HepG2 (cell line): Measurements from ENCODE around the gene CCND1. TPM values are rescaled to one million over a fixed set of nuclear protein-coding genes. Genes with fewer than 3 reads are reported as not detected.

Experiments
- ATAC-seq: fragments of 200-7000 bp; cut with Tn5 transposase; 3 replicates; pipeline ENCODE4 v1.9.1; 2020; ENCODE audit warnings: mild to moderate bottlenecking, moderate library complexity
- BruUV-seq: library from RNA; stranded (reverse); fragments of 400-500 nt; replicated peaks from 2 replicates; lab custom pipeline; 2021; lab: Mats Ljungman, UMichigan
- CTCF ChIA-PET: fragments of 300-600 bp; formaldehyde crosslinking; extraction: SDS; loops from one replicate; lab custom pipeline; 2021; ENCODE audit warnings: low total read pairs, inconsistent platforms, low intra/inter-chr PET ratio; lab: Yijun Ruan, JAX
- POLR2A ChIA-PET: fragments of 350-600 bp; sonication (Branson Sonifier 250); formaldehyde crosslinking; loops from one replicate; lab custom pipeline; 2020; ENCODE audit warnings: antibody characterized with exemption, inconsistent platforms; lab: Yijun Ruan, JAX
- DNase-seq: peaks from one replicate; pipeline ENCODE4 v3.0.0-alpha.2; 2015; ENCODE audit warnings: low spot score
- FAIRE-seq: peaks from 3 replicates; lab custom pipeline; 2011; peaks lifted over from hg19 to GRCh38; lab: Jason Lieb, UNC
- H2AFZ ChIP-seq: one replicate; pipeline ENCODE4 v1.6.1; 2011; ENCODE audit warnings: low read length, inconsistent platforms
- H3K27ac ChIP-seq: fragments of 300-600 bp; 3 replicates; pipeline ENCODE4 v1.8.0; 2011; ENCODE audit warnings: mixed run types, mild to moderate bottlenecking, mixed read lengths, low read length, inconsistent platforms; ENCODE audit not compliant: insufficient read depth; ENCODE audit errors: extremely low read length
- H3K27me3 ChIP-seq, 2 experiments: fragments of 200-600 bp in 1 of 2; 2 replicates in 1 of 2; 3 replicates in 1 of 2; pipeline versions ENCODE4 v1.6.0 to v1.8.0; 2011; ENCODE audit warnings: low read length in 2 of 2, mild to moderate bottlenecking in 2 of 2, moderate library complexity in 2 of 2, inconsistent platforms in 1 of 2; ENCODE audit not compliant: insufficient read depth in 2 of 2, control insufficient read depth in 1 of 2
- H3K36me3 ChIP-seq, 2 experiments: fragments of 200-600 bp in 1 of 2; replicated peaks in 1 of 2; 2 replicates in 1 of 2; 3 replicates in 1 of 2; pipeline versions ENCODE4 v1.5.1 to v1.8.0; 2011; ENCODE audit warnings: low read length in 2 of 2, inconsistent platforms in 1 of 2; ENCODE audit not compliant: insufficient read depth in 2 of 2, control insufficient read depth in 1 of 2
- H3K4me1 ChIP-seq: 2 replicates; pipeline ENCODE4 v1.5.1; 2012; ENCODE audit warnings: low read length, inconsistent platforms; ENCODE audit not compliant: insufficient read depth
- H3K4me2 ChIP-seq: 2 replicates; pipeline ENCODE4 v1.6.0; 2011; ENCODE audit warnings: low read depth, low read length, inconsistent platforms
- H3K4me3 ChIP-seq, 3 experiments: fragments of 200-600 bp in 1 of 3; sonication (generic), shearing (Covaris generic) in 1 of 3; replicated peaks in 1 of 3; 2 replicates each; pipeline ENCODE4 v1.5.1; 2011 to 2016; ENCODE audit warnings: low read length in 3 of 3, inconsistent platforms in 2 of 3, low read depth in 2 of 3, mild to moderate bottlenecking in 2 of 3, control low read depth in 1 of 3, mixed read lengths in 1 of 3; ENCODE audit not compliant: insufficient read depth in 1 of 3
- H3K79me2 ChIP-seq: one replicate; pipeline ENCODE4 v1.6.1; 2011; ENCODE audit warnings: low read length, inconsistent platforms; ENCODE audit not compliant: insufficient read depth
- H3K9ac ChIP-seq: 2 replicates; pipeline ENCODE4 v1.6.0; 2011; ENCODE audit warnings: mild to moderate bottlenecking, low read depth, low read length, inconsistent platforms; ENCODE audit not compliant: insufficient read depth
- H3K9me3 ChIP-seq: 2 replicates; pipeline ENCODE4 v1.5.1; 2012; ENCODE audit warnings: mild to moderate bottlenecking, low read length
- H4K20me1 ChIP-seq: 2 replicates; pipeline ENCODE4 v1.6.0; 2011; ENCODE audit warnings: inconsistent platforms, mild to moderate bottlenecking, low read length, moderate library complexity; ENCODE audit not compliant: insufficient read depth
- ARHGAP35 ChIP-seq: sonication (generic); formaldehyde crosslinking; IDR thresholded peaks from 2 replicates; pipeline ENCODE4 v1.9.0; 2022; ENCODE audit warnings: mild to moderate bottlenecking, inconsistent platforms, moderate library complexity, missing genetic modification reagents, borderline replicate concordance
- ESRRA ChIP-seq: sonication (generic); formaldehyde crosslinking; IDR thresholded peaks from 2 replicates; pipeline ENCODE4 v1.5.1; 2020; ENCODE audit warnings: mild to moderate bottlenecking, low read depth, missing genetic modification reagents
- PHF21A ChIP-seq: sonication (generic); formaldehyde crosslinking; IDR thresholded peaks from 2 replicates; pipeline ENCODE4 v1.5.0; 2020; ENCODE audit warnings: mild to moderate bottlenecking, missing genetic modification reagents
- RNF2 ChIP-seq: fragments of 450-650 bp; conservative IDR thresholded peaks from 2 replicates; pipeline ENCODE4 v1.6.1; 2016; ENCODE audit warnings: low read depth
- SP4 ChIP-seq: sonication (generic); formaldehyde crosslinking; IDR thresholded peaks from 2 replicates; pipeline ENCODE4 v1.8.1; 2023; ENCODE audit warnings: mild to moderate bottlenecking, missing genetic modification reagents
- YY1 ChIP-seq: IDR thresholded peaks from 2 replicates; pipeline ENCODE4 v1.6.1; 2011; ENCODE audit warnings: low read length, low read depth, moderate library complexity, mild to moderate bottlenecking; ENCODE audit not compliant: insufficient read depth, insufficient replicate concordance
- ZFY ChIP-seq: sonication (generic); formaldehyde crosslinking; IDR thresholded peaks from 2 replicates; pipeline ENCODE4 v1.4.0; 2020; ENCODE audit warnings: missing genetic modification reagents
- ZNF138 ChIP-seq: sonication (generic); formaldehyde crosslinking; IDR thresholded peaks from 2 replicates; pipeline ENCODE4 v1.5.0; 2020; ENCODE audit warnings: mild to moderate bottlenecking, low read depth, missing genetic modification reagents
- ZNF530 ChIP-seq: sonication (generic); formaldehyde crosslinking; IDR thresholded peaks from 2 replicates; pipeline ENCODE4 v1.5.0; 2020; ENCODE audit warnings: low read depth, mild to moderate bottlenecking, missing genetic modification reagents
- ZNF547 ChIP-seq: sonication (generic); formaldehyde crosslinking; IDR thresholded peaks from 2 replicates; pipeline ENCODE4 v1.5.1; 2020; ENCODE audit warnings: mild to moderate bottlenecking, missing genetic modification reagents
- ZNF564 ChIP-seq: sonication (generic); formaldehyde crosslinking; IDR thresholded peaks from 2 replicates; pipeline ENCODE4 v1.8.1; 2023; ENCODE audit warnings: mild to moderate bottlenecking, missing genetic modification reagents
- ZNF570 ChIP-seq: sonication (generic); formaldehyde crosslinking; IDR thresholded peaks from 2 replicates; pipeline ENCODE4 v1.4.0; 2020; ENCODE audit warnings: mild to moderate bottlenecking, missing genetic modification reagents, borderline replicate concordance
- ZNF724P ChIP-seq: sonication (generic); formaldehyde crosslinking; IDR thresholded peaks from 2 replicates; pipeline ENCODE4 v1.8.0; 2022; ENCODE audit warnings: missing genetic modification reagents, borderline replicate concordance
- WGBS: methylation state at CpG from one replicate; pipeline ENCODE4 v1.1.6; 2017; ENCODE audit warnings: low lambda C conversion rate; 5-methylcytosine and 5-hydroxymethylcytosine counted together
- in situ Hi-C: cut with HindIII; loops from 2 replicates; pipeline ENCODE4 v1.10.0; 2017; ENCODE audit warnings: low pct_unique_long_range_greater_than_20kb; ENCODE audit not compliant: extremely low pct_ligation_motif_present
- intact Hi-C: fragments of 100-400 bp; cut with micrococcal nuclease; formaldehyde crosslinking; loops from one replicate; pipeline ENCODE4 v1.10.0; 2022; ENCODE audit not compliant: unreplicated experiment
- polyA plus RNA-seq, 8 experiments: library from polyadenylated mRNA; depleted of rRNA in 3 of 8; stranded (reverse) in 7 of 8; unstranded in 1 of 8; fragments of >200 nt; fragmentation: Illumina TruSeq in 4 of 8; extraction: Trizol in 4 of 8; gene quantifications; 2 replicates each; pipeline versions ENCODE4 v1.2.1 to v1.2.3, GENCODE V29; 2011 to 2016; ENCODE audit warnings: low read depth in 4 of 8, missing spikeins in 1 of 8, mixed read lengths in 1 of 8; ENCODE audit not compliant: insufficient read depth in 1 of 8
- total RNA-seq, 5 experiments: library from RNA; depleted of rRNA; stranded (reverse); fragments of >200 nt; fragmentation: Illumina TruSeq; extraction: Trizol; gene quantifications; 2 replicates each; pipeline ENCODE4 v1.2.3, GENCODE V29; 2016; ENCODE audit warnings: low read depth in 1 of 5
- TF ChIP-seq, protein P1 (sequence below): IDR thresholded peaks from 2 replicates; pipeline ENCODE4 v1.6.1; 2016; ENCODE audit warnings: mild to moderate bottlenecking

Gene CCND1
- total and polyA plus RNA-seq, 2 of the 13 experiments (the other 11 are each of a cell fraction or from before 2014, with no cell fraction given): 107 to 136 TPM

DNA sequence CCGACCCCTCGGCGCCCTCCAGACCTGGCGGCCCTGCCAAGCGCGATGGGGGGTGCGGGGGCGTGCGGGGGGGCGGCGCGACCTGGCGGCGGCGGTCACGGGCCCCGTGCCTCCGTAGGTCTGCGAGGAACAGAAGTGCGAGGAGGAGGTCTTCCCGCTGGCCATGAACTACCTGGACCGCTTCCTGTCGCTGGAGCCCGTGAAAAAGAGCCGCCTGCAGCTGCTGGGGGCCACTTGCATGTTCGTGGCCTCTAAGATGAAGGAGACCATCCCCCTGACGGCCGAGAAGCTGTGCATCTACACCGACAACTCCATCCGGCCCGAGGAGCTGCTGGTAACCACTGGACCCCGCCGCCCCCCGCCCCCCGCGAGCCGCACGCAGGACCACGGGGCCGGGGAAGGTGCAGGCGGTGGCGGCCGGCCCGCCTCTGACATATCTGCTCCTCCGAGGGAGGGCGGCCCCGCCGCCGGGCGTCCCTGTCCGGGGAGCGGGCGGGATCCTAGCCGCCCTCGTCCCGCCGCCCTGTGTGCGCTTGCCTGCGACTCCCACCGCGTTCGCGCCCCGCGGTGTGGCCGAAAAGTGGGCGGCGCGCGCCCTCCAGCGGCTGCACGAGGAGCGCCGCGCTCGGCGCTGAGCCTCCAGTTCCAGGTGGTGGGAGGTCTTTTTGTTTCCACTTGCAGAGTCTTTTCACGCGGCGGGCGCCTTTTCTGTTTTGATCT, 2.1 kb downstream of the CCND1 start:
- POLR2A ChIA-PET: interaction anchor here (0.9 to 5.5 kb wide), 9 partner anchors 12 to 541 kb away, joined by 3 to 40 read pairs (median 5); no protein-coding TSS in a partner anchor
- in situ Hi-C loops: loop anchor here (5.0 to 25.0 kb wide), 3 partner anchors 206 to 351 kb away; partner anchors contain the start of gene MYEOV
- no peak for FAIRE-seq
- Histone ChIP-seq H2AFZ (no peak overlapping the region), H3K4me3 (peak overlapping the region; percentile 86 to 99 (median 94)), H3K4me2 (peak overlapping the region; percentile 72), H3K9ac (peak overlapping the region; percentile 95), H3K9me3 (no peaks in the 10 kb centered on the region), H4K20me1 (peaks cover 37% of the 10 kb centered on the region), H3K27me3 (peaks cover 0 to 5% of the 10 kb centered on the region in 2 experiments; a peak in 1 of 5 replicates), H3K4me1 (peaks cover 27% of the 10 kb centered on the region), H3K36me3 (peaks cover 21 to 37% of the 10 kb centered on the region in 2 experiments), H3K27ac (peak overlapping the region; percentile 87), H3K79me2 (peaks cover 37% of the 10 kb centered on the region)
- peak; percentile 57 for ATAC-seq
- intact Hi-C loops: loop anchor here (1.0 to 10.0 kb wide), 5 partner anchors 27 to 538 kb away; no protein-coding TSS in a partner anchor
- BruUV-seq: no TSS peak
- peak; percentile 50 for DNase-seq
- WGBS: 2% methylated on average over 9 of the region's 81 CpGs
- CTCF ChIA-PET: interaction anchor here (0.8 to 4.1 kb wide), 7 partner anchors 27 to 542 kb away, joined by 3 to 26 read pairs (median 9); no protein-coding TSS in a partner anchor
- TF ChIP-seq PHF21A (CRISPR knock-in tag) (peak; percentile 34; the same call in 1 of the 2 replicates), ZNF547 (CRISPR knock-in tag) (peak; percentile 81), ESRRA (peak; percentile 49; the same call in 1 of the 2 replicates), SP4 (0 out of 2 replicates have a peak, but pooled peaks have one; percentile 55), RNF2 (0 out of 2 replicates have a peak, but pooled peaks have one; percentile 27), ZNF570 (CRISPR knock-in tag) (0 out of 2 replicates have a peak, but pooled peaks have one; percentile 51), ZFY (CRISPR knock-in tag) (peak; percentile 50), ZNF724P (CRISPR knock-in tag) (peak; percentile 47; the same call in 1 of the 2 replicates), ZNF564 (CRISPR knock-in tag) (peak; percentile 82; the same call in 1 of the 2 replicates), ARHGAP35 (CRISPR knock-in tag) (peak; percentile 8; the same call in 1 of the 2 replicates), YY1 (peak; percentile 62), ZNF138 (no peak), ZNF530 (CRISPR knock-in tag) (no peak)
- TF ChIP-seq, protein P1, sequence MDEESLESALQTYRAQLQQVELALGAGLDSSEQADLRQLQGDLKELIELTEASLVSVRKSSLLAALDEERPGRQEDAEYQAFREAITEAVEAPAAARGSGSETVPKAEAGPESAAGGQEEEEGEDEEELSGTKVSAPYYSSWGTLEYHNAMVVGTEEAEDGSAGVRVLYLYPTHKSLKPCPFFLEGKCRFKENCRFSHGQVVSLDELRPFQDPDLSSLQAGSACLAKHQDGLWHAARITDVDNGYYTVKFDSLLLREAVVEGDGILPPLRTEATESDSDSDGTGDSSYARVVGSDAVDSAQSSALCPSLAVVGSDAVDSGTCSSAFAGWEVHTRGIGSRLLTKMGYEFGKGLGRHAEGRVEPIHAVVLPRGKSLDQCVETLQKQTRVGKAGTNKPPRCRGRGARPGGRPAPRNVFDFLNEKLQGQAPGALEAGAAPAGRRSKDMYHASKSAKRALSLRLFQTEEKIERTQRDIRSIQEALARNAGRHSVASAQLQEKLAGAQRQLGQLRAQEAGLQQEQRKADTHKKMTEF: no peak; the same call in 1 of the 2 replicates
